GM18861 (cell line): ENCODE measurements around the gene ASAP3.

Source experiments
- ATAC-seq: cut with Tn5 transposase; IDR thresholded peaks from one replicate; pipeline ENCODE4 v1.9.1; 2021; ENCODE audit not compliant: unreplicated experiment

ASAP3 gene

GRCh38 chr1:23424293-23425192 lies 59.4 kb downstream of the ASAP3 start, which contains the start of gene TCEA3:
TCEA3 (minus strand) TSS chr1:23424748; CDS start chr1:23424633, 115 bp downstream.
- ATAC-seq = no peak

- no peak for ATAC-seq
Observed at GRCh38 chr1:23423415-23424292, 60.3 kb downstream of the ASAP3 start.

GRCh38 chr1:23422941-23423340 lies 61.0 kb downstream of the ASAP3 start:
- ATAC-seq = no peak

- no peak for ATAC-seq
Observed at GRCh38 chr1:23422241-23422877, 61.6 kb downstream of the ASAP3 start.

GRCh38 chr1:23421753-23422240 lies 62.2 kb downstream of the ASAP3 start:
- no peak for ATAC-seq

GRCh38 chr1:23421343-23421742 lies 62.6 kb downstream of the ASAP3 start:
- ATAC-seq = no peak

- no peak for ATAC-seq
Observed at GRCh38 chr1:23420778-23421177, 63.2 kb downstream of the ASAP3 start.

- ATAC-seq = no peak
Observed at GRCh38 chr1:23419180-23419579, 64.8 kb downstream of the ASAP3 start.

- ATAC-seq = no peak
Observed at GRCh38 chr1:23417570-23417969, 66.4 kb downstream of the ASAP3 start.

GRCh38 chr1:23416964-23417363 lies 67.0 kb downstream of the ASAP3 start:
- ATAC-seq = no peak

- ATAC-seq = no peak
Observed at GRCh38 chr1:23408797-23409290, 75.1 kb downstream of the ASAP3 start.

GRCh38 chr1:23407016-23407630 lies 76.9 kb downstream of the ASAP3 start:
- ATAC-seq = no peak

- no peak for ATAC-seq
Observed at GRCh38 chr1:23405946-23406345, 78.0 kb downstream of the ASAP3 start.

GRCh38 chr1:23403735-23404486 lies 80.1 kb downstream of the ASAP3 start:
- no peak for ATAC-seq

- ATAC-seq = no peak
Observed at GRCh38 chr1:23403355-23403734, 80.6 kb downstream of the ASAP3 start.

- no peak for ATAC-seq
Observed at GRCh38 chr1:23403038-23403336, 81.0 kb downstream of the ASAP3 start.

- no peak for ATAC-seq
Observed at GRCh38 chr1:23402286-23403037, 81.5 kb downstream of the ASAP3 start.

- ATAC-seq = no peak
Observed at GRCh38 chr1:23401313-23401712, 82.7 kb downstream of the ASAP3 start.
